SIG-M5 treated with dmso at 0.1 percent for 504 hours (cell line): ENCODE results near the gene C22orf15.
A peak's percentile ranks its signal among the peaks of the same experiment; 100 is the strongest.

Experiments
- DNase-seq: peaks from one replicate; lab custom pipeline; 2025; ENCODE audit not compliant: unreplicated experiment; lab: John Stamatoyannopoulos, UW

The C22orf15 gene

DNA sequence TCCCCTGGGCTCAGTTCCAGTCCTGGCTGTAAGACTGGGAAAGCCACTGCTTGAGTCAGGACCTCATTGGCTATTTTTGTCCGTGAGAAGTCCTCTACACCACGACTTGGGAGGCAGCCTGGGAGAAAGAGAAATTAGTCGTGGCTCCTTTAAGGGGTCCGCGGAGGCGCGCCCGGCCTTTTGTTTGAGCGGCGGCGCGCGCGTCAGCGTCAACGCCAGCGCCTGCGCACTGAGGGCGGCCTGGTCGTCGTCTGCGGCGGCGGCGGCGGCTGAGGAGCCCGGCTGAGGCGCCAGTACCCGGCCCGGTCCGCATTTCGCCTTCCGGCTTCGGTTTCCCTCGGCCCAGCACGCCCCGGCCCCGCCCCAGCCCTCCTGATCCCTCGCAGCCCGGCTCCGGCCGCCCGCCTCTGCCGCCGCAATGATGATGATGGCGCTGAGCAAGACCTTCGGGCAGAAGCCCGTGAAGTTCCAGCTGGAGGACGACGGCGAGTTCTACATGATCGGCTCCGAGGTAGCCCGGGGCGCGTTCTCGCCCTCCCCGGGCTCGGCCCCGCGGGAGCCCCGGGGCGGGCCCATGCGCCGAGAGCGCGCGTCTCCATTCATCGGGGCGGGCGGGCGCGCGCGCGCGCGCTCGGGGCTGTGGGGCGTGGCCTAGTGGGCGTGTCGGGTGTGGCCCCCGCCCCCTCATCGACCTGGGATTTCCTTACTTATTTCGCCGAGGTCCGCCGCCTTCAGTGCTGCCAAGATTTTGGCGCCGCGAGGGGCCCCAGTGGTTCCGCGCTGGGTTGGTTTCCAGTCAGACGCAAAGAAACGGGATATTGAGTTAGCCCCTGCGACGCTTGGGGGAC lies 24.2 kb downstream of the C22orf15 start, which contains the start of gene SMARCB1:
Gene SMARCB1, plus strand, starts transcription at position 215 of the 848 bp plus-strand sequence. Its CDS starts 204 bp downstream, at position 419.
- DNase-seq, result peak; percentile 83

- DNase-seq, result no peak
These were observed 24.8 kb downstream of the C22orf15 start for GRCh38 chr22:23787600-23787896.

- no peak for DNase-seq
These were observed 25.1 kb downstream of the C22orf15 start for GRCh38 chr22:23787910-23788309.

GRCh38 chr22:23789121-23789520 lies 26.3 kb downstream of the C22orf15 start:
- DNase-seq, result no peak

- no peak for DNase-seq
These were observed 26.8 kb downstream of the C22orf15 start for GRCh38 chr22:23789638-23790037.

GRCh38 chr22:23790819-23791737 lies 28.3 kb downstream of the C22orf15 start:
- DNase-seq, result no peak

DNA sequence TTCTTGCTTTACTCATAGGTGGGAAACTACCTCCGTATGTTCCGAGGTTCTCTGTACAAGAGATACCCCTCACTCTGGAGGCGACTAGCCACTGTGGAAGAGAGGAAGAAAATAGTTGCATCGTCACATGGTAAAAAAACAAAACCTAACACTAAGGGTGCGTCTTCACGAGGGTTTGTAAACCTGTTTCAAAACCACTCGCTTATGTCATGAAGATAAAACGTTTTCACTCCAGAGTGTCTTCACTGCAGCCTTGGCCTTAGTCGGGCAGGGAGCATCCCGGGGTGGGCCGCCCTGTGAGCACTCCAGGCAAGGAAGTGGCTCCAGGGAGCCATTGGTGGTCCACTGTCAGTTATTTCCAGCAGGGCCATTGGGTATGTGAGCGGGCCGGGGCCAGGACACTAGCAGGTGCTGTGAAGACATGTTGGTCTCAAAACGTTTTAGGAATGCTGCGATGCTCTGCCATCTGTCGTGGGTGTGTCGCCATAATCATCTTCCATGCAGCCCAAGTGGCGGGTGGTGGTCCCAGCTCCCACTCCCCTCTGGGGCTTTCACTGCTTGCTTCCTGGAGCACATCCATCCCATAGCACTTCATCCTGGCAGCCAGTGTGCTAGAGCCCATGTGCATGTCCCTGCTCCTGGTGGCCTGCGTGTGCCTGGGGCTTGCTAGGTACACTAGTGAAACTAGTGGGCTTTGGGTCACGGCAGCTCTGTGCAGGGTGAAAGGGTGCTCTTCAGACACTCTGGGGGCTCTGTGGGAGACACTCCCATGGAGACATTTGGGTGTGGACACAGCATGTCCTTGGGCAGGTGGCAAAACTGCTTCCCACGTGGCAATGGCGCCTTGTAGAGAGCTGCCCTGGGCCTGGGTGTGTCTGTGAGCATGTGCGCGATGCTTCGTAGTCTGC lies 29.2 kb downstream of the C22orf15 start:
- DNase-seq, result no peak

DNA sequence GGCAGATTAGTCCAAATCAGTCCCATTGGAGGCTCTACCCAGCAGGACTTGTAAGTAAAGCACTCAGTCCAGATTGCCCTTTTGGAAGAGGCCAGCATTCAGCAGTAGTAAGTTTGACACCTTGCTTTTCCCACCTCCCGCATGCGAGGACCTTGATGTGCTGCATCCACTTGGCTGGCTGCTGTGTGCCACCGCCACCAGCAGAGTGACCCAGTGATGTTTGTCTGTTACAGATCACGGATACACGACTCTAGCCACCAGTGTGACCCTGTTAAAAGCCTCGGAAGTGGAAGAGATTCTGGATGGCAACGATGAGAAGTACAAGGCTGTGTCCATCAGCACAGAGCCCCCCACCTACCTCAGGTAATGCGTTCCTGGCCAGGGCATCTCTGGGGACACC lies 30.5 kb downstream of the C22orf15 start:
- no peak for DNase-seq

GRCh38 chr22:23796461-23796860 lies 33.7 kb downstream of the C22orf15 start:
- DNase-seq, result no peak

DNA sequence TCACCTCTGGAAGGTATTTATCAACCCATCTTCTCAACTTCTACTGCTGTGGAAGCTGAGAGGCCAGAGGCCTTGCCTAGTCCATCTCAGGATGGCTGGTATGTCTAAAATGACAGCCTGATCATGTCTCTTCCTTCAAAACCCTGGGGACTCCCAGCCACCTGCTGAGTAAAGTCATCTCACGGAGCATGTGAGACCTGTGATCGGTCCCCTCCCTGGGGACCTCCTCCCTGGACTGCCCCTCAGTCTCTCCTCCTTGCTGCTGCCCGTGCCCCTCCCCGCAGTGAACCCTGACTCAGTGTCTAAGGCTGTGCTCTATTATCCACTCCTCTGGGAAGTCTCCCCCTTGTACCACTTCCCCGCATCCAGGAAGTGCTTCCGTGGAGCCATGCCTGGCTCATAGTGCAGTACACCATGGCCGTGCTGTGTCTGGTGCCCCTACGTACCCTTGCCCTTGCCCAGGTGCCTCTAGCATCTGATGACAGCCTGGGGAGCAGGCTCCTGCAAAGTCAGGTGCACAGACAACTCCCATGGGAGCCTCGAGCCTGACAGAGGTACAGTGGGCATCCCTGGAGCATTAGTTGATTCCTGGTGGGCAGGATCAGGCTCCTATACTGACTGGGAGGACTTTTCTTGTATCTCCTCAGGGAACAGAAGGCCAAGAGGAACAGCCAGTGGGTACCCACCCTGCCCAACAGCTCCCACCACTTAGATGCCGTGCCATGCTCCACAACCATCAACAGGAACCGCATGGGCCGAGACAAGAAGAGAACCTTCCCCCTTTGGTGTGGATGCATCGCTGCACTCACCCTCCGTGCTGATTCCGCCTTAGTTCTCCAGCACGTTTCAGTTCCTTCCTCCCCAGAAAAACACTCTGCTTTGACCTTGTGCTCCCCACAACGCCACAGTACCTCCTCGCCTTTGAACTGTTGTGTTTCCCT lies 37.8 kb downstream of the C22orf15 start:
- DNase-seq, result no peak

GRCh38 chr22:23801238-23801821 lies 38.5 kb downstream of the C22orf15 start:
- DNase-seq, result no peak

DNA sequence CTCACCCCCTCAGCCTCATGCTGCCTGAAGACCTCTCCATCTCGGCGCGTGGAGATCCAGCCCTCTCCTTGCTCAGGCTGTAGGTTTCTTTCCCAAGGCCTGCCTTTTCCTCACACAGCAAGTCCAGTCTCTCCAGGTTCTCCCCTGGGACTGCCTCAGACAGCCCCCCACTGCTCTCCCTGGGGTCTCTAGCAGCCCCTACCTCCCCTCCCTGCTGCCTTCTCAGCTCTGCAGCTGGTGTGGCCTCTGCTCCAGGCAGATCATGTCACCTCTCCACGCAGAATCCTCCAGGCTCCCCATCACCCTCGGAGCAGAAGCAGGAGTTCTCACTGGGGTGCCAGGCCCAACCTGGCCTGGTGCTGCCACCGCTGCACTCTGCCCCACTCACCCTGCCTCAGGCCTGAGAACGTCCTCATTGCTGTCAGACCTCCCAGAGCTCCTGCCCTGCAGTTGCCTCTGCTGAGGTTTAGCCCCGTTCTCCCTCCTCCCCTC lies 39.1 kb downstream of the C22orf15 start:
- DNase-seq, result no peak

DNA sequence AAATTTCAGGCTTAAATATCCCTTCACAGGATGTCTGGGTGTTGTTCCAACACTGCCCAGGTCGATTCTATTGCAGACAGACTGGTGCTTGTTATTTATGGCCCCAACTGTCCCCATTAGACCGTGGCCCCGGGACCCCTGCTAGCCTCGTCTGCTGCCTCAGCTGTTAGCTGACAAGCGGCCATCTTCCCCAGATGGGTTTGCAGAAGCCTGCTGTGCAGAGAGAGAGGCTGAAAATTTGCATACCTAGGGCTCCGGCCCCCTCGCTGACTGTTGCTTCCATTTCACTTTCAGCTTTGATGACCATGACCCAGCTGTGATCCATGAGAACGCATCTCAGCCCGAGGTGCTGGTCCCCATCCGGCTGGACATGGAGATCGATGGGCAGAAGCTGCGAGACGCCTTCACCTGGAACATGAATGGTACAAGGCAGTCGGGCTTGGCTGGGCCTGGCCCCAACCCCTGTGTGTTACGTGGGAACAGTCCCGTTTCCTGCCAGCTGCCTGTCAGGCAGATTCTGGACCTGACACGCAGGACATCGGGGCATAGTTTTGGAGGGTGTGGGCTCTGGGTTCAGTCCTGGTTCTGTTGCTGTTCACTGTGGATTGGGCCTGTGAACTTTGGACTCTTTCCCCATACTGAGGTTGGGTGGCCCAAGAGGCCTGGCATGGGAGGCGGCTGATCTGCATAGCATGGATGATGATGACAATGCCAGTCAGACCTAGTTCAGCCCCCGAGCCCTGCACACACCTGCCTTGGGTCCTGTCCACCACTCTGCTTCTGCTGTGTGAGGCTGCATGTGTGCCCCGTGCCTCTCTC lies 40.4 kb downstream of the C22orf15 start:
- no peak for DNase-seq

GRCh38 chr22:23804781-23805291 lies 42.0 kb downstream of the C22orf15 start:
- DNase-seq, result no peak

GRCh38 chr22:23806837-23807236 lies 44.0 kb downstream of the C22orf15 start:
- no peak for DNase-seq

DNA sequence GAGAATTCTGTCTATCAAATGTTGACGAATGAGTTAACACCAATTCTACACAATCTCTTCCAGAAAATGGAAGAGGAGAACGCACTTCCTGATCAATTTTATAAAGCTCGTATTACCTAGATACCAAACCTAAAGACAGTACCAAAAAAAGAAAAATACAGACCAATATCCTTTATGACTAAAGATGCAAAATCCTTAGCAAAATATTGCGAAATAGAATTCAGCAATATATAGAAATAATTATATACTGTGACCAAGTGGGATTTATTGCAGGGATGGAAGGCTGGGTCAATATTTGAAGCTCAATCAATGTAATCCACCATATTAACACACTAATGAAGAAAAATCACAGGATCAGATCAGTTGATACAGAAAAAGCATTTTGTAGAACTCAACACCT lies 49.6 kb downstream of the C22orf15 start:
- DNase-seq, result no peak
